Lower leg skin (tissue), 4 donors: ENCODE results near the gene SLAIN2. TPM values are rescaled to one million over a fixed set of nuclear protein-coding genes. Genes with fewer than 3 reads are reported as not detected.

Experiments used
- DNase-seq, 2 donors: peaks; one replicate each; pipeline ENCODE4 v3.0.0-alpha.2; 2019; ENCODE audit warnings: low spot score in 2 of 2
- H3K4me3 ChIP-seq: fragments of 200-600 bp; sonication (generic); 2 replicates; pipeline ENCODE4 v1.5.1; 2017; ENCODE audit warnings: mild to moderate bottlenecking, low read depth; ENCODE audit not compliant: poor library complexity, severe bottlenecking
- CTCF ChIP-seq, 3 donors: fragments of 450-650 bp; IDR thresholded peaks; one replicate each; pipeline ENCODE4 v1.5.1; 2016; ENCODE audit warnings: antibody characterized with exemption in 3 of 3, mild to moderate bottlenecking in 3 of 3, moderate library complexity in 2 of 3
- POLR2A ChIP-seq, 2 donors: fragments of 450-650 bp; IDR thresholded peaks; one replicate each; pipeline ENCODE4 v1.6.1; 2016 to 2017; ENCODE audit warnings: antibody characterized with exemption in 2 of 2, mild to moderate bottlenecking in 1 of 2, moderate library complexity in 1 of 2
- WGBS, 2 donors: methylation state at CpG; one replicate each; pipeline ENCODE4 v1.1.5; 2018; 5-methylcytosine and 5-hydroxymethylcytosine counted together
- intact Hi-C: fragments of 100-400 bp; cut with DNase I; formaldehyde crosslinking; loops from one replicate; pipeline ENCODE4 v1.15.0; 2023; ENCODE audit warnings: low total_unique reads
- total RNA-seq, 4 donors: library from RNA; depleted of rRNA; stranded (reverse); fragments of >200 nt; gene quantifications; one replicate each; pipeline ENCODE4 v1.1.0, GENCODE V29; 2016

Gene SLAIN2
- total RNA-seq, 4 donors from 2014 or later = 75.4 to 201 (median 88.6) TPM

DNA sequence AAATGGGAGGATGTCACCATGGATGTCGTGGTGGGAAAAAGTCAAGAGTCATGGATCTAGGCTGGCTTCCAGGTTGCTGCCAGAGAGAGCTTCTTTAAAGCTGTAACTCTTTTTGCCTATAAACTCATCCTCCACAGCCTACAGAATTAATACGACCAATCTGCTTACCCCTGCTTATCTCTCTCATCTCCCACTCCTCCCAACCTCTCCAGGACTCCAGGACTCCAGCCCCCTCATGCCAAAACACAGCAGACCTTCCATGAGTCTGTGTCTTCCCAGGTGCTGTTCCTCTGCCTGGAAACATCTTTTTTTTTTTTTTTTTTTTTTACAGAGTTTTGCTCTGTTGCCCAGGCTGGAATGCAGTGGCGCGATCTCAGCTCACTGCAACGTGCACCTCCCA lies 126.6 kb downstream of the SLAIN2 start:
- TF ChIP-seq POLR2A (IDR thresholded peaks at IDR 0.05) (no peak), CTCF (IDR thresholded peaks at IDR 0.05) (no peak)
- intact Hi-C loops = no loop called here

DNA sequence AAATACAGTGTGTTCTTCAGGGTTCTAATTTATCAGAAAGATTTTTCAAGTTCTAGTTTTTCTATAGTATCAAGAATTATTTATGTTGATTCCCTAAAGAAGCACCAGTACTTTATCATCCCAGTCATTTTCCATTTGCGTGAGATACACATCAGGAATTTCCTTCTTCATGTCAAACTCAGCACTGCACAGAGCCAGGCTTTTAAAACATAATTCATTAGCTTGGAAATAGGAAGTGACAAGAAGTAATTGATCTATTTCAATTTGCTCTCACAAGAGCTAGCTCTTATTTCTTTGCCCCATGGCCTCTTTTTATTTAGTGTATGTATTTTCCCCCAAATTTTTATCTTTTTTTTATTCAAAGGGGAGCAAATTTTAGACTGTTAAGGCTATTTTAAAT lies 128.8 kb downstream of the SLAIN2 start:
- no peak for DNase-seq
- 63 to 73% methylated on average over 1 of the region's 1 CpG for WGBS, 2 donors
- no peak overlapping the region for H3K4me3 ChIP-seq
- TF ChIP-seq POLR2A (IDR thresholded peaks at IDR 0.05) = no peak
- TF ChIP-seq CTCF (IDR thresholded peaks at IDR 0.05) = no peak
- intact Hi-C loops = no loop called here

More for the DNA sequence above, 126.6 kb downstream of the SLAIN2 start:
- 52 to 66% methylated on average over 5 of the region's 5 CpGs for WGBS, 2 donors
- H3K4me3 ChIP-seq = no peak overlapping the region
- DNase-seq = no peak

DNA sequence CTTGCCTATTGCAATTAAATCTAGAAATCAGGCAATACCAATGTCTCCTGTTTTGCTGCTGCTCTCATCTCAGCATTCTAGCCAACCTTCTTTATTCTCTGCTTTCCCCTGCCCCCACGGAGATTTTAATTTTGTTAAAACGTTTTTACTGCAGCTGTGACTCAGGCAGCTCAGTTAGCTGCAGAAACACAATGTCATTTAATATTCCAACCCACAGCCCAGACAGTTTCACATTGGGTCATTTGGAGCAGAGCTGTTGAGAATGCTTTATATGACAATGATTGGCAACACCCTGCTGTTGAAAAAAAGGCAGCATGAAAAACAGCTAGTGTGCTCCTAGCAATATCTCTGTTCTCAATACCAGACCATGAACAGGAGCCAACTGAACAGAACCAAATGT lies 129.2 kb downstream of the SLAIN2 start:
- no peak overlapping the region for H3K4me3 ChIP-seq
- WGBS, 2 donors = 33 to 37% methylated on average over 2 of the region's 2 CpGs
- DNase-seq = no peak
- intact Hi-C loops = no loop called here
- TF ChIP-seq POLR2A (IDR thresholded peaks at IDR 0.05) = no peak
- no peak for TF ChIP-seq CTCF (IDR thresholded peaks at IDR 0.05)

GRCh38 chr4:48472794-48473193 lies 131.5 kb downstream of the SLAIN2 start:
- no peak for DNase-seq
- WGBS, 2 donors = 79 to 80% methylated on average over 1 of the region's 1 CpG
- intact Hi-C loops = no loop called here
- TF ChIP-seq CTCF (IDR thresholded peaks at IDR 0.05) (no peak), POLR2A (IDR thresholded peaks at IDR 0.05) (no peak)
- no peak overlapping the region for H3K4me3 ChIP-seq

- H3K4me3 ChIP-seq = no peak overlapping the region
- intact Hi-C loops = no loop called here
- 88 to 93% methylated on average over 6 of the region's 6 CpGs for WGBS, 2 donors
- DNase-seq = no peak
- TF ChIP-seq CTCF (IDR thresholded peaks at IDR 0.05) (no peak), POLR2A (IDR thresholded peaks at IDR 0.05) (no peak)
Observed at GRCh38 chr4:48475770-48476169, 134.4 kb downstream of the SLAIN2 start.

Other genes starting within 250 kb of the SLAIN2 start
- 1 to 10 TPM in 3 of 4 donors, under 1 TPM in 1; 0.81 to 3.4 (median 2.2) TPM for gene TXK, start 207.3 kb upstream of the SLAIN2 start, total RNA-seq
- 10 to 100 TPM in 2 of 4 donors, 1 to 10 TPM in 2; 6.8 to 10.5 (median 8.8) TPM for gene TEC, start 71.7 kb upstream of the SLAIN2 start, total RNA-seq
- under 1 TPM in 1 of 4 donors, not detected in 3; 0.19 TPM for gene SLC10A4, start 141.8 kb downstream of the SLAIN2 start, total RNA-seq
- not detected for gene ZAR1, start 148.7 kb downstream of the SLAIN2 start, total RNA-seq